Esophagus squamous epithelium (tissue), 5 donors: ENCODE results near the gene PTPRG. TPM values are rescaled to one million over a fixed set of nuclear protein-coding genes. Genes with fewer than 3 reads are reported as not detected.

Source experiments
- DNase-seq: peaks from one replicate; lab custom pipeline; 2025; lab: John Stamatoyannopoulos, UW
- H3K27ac ChIP-seq, 4 donors: fragments of 200-600 bp; sonication (generic); one replicate each; pipeline ENCODE4 v1.5.1; 2016 to 2019; ENCODE audit warnings: mild to moderate bottlenecking in 1 of 4
- H3K27me3 ChIP-seq, 4 donors: fragments of 200-600 bp; sonication (generic); 1 replicate in 3 of 4; 2 replicates in 1 of 4; pipeline versions ENCODE4 v1.5.1 to v1.6.0; 2017 to 2021; ENCODE audit warnings: antibody characterized with exemption in 1 of 4
- H3K36me3 ChIP-seq, 3 donors: fragments of 200-600 bp; sonication (generic); one replicate each; pipeline ENCODE4 v1.5.1; 2016 to 2019
- H3K4me1 ChIP-seq, 3 donors: fragments of 200-600 bp; sonication (generic); one replicate each; pipeline ENCODE4 v1.5.1; 2017 to 2019
- H3K4me3 ChIP-seq, 4 donors: fragments of 200-600 bp; sonication (generic); 1 replicate in 3 of 4; 2 replicates in 1 of 4; pipeline ENCODE4 v1.5.1; 2016 to 2019; ENCODE audit warnings: mild to moderate bottlenecking in 2 of 4, moderate library complexity in 1 of 4
- H3K9me3 ChIP-seq, 3 donors: fragments of 200-600 bp; sonication (generic); one replicate each; pipeline ENCODE4 v1.5.1; 2016 to 2019
- CTCF ChIP-seq, 6 experiments: fragments of 450-650 bp in 4 of 6; fragments of 200-600 bp in 2 of 6; sonication (generic) in 2 of 6; IDR thresholded peaks; one replicate each; pipeline ENCODE4 v1.5.1; 2016 to 2019; ENCODE audit warnings: antibody characterized with exemption in 6 of 6, mild to moderate bottlenecking in 4 of 6, moderate library complexity in 4 of 6
- POLR2A ChIP-seq, 4 donors: fragments of 450-650 bp; IDR thresholded peaks; one replicate each; pipeline ENCODE4 v1.6.1; 2017; ENCODE audit warnings: antibody characterized with exemption in 4 of 4, mild to moderate bottlenecking in 4 of 4, moderate library complexity in 3 of 4
- WGBS, 2 donors: methylation state at CpG; one replicate each; pipeline ENCODE4 v1.1.5; 2018; 5-methylcytosine and 5-hydroxymethylcytosine counted together
- intact Hi-C: fragments of 100-400 bp; cut with DNase I; formaldehyde crosslinking; loops from one replicate; pipeline ENCODE4 v1.15.0; 2022
- total RNA-seq, 4 donors: library from RNA; depleted of rRNA; stranded (reverse); fragments of >200 nt; gene quantifications; one replicate each; pipeline ENCODE4 v1.1.0, GENCODE V29; 2016
- donor health status: DM: yes; HTN: yes; CAD: no.

PTPRG gene
- total RNA-seq, 4 donors from 2014 or later, result 3.7 to 42.2 (median 15.2) TPM

GRCh38 chr3:62189376-62189698 lies 628.0 kb downstream of the PTPRG start:
- intact Hi-C loops, result loop anchor here (10.0 kb wide), 2 partner anchors 335 to 625 kb away; partner anchors contain the start of gene PTPRG
- Histone ChIP-seq H3K36me3 (peaks cover 0 to 4% (median 4%) of the 10 kb centered on the region in 3 donors), H3K27me3 (no peaks in the 10 kb centered on the region), H3K4me1 (peaks cover 0 to 16% (median 2%) of the 10 kb centered on the region in 3 donors), H3K9me3 (no peaks in the 10 kb centered on the region), H3K27ac (no peak overlapping the region), H3K4me3 (no peak overlapping the region)
- no peak for TF ChIP-seq POLR2A (IDR thresholded peaks at IDR 0.05)
- no peak for TF ChIP-seq CTCF (IDR thresholded peaks at IDR 0.05)
- 78 to 83% methylated on average over 7 to 9 of the region's 9 CpGs for WGBS, 2 donors
- no peak for DNase-seq

GRCh38 chr3:62192891-62193290 lies 631.5 kb downstream of the PTPRG start:
- Histone ChIP-seq H3K27ac (no peak overlapping the region), H3K4me1 (peaks cover 0 to 8% (median 2%) of the 10 kb centered on the region in 3 donors), H3K36me3 (peaks cover 0 to 14% (median 4%) of the 10 kb centered on the region in 3 donors), H3K27me3 (no peaks in the 10 kb centered on the region), H3K9me3 (no peaks in the 10 kb centered on the region), H3K4me3 (no peak overlapping the region)
- 83 to 85% methylated on average over 5 of the region's 5 CpGs for whole genome bisulfite sequencing, 2 donors
- intact Hi-C loops, result no loop called here
- TF ChIP-seq POLR2A (IDR thresholded peaks at IDR 0.05) (no peak), CTCF (IDR thresholded peaks at IDR 0.05) (no peak)
- DNase-seq, result no peak

GRCh38 chr3:62193586-62194345 lies 632.4 kb downstream of the PTPRG start:
- Histone ChIP-seq H3K4me1 (peaks cover 0 to 5% (median 0%) of the 10 kb centered on the region in 3 donors), H3K36me3 (peaks cover 0 to 14% (median 4%) of the 10 kb centered on the region in 3 donors), H3K27me3 (no peaks in the 10 kb centered on the region), H3K4me3 (no peak overlapping the region), H3K9me3 (no peaks in the 10 kb centered on the region), H3K27ac (no peak overlapping the region)
- DNase-seq, result no peak
- WGBS, 2 donors, result 84 to 85% methylated on average over 10 of the region's 10 CpGs
- TF ChIP-seq CTCF (IDR thresholded peaks at IDR 0.05), result no peak
- no peak for TF ChIP-seq POLR2A (IDR thresholded peaks at IDR 0.05)
- intact Hi-C loops, result no loop called here

GRCh38 chr3:62197350-62198012 lies 636.1 kb downstream of the PTPRG start:
- WGBS, 2 donors, result 83 to 89% methylated on average over 4 to 5 of the region's 5 CpGs
- no peaks in the 10 kb centered on the region for H3K27me3 ChIP-seq
- no peaks in the 10 kb centered on the region for H3K9me3 ChIP-seq
- intact Hi-C loops, result no loop called here
- H3K4me3 ChIP-seq, result no peak overlapping the region
- DNase-seq, result no peak
- peaks cover 0 to 14% (median 4%) of the 10 kb centered on the region in 3 donors for H3K36me3 ChIP-seq
- TF ChIP-seq CTCF (IDR thresholded peaks at IDR 0.05) (no peak), POLR2A (IDR thresholded peaks at IDR 0.05) (no peak)
- H3K27ac ChIP-seq, result no peak overlapping the region
- no peaks in the 10 kb centered on the region for H3K4me1 ChIP-seq

GRCh38 chr3:62199126-62199525 lies 637.8 kb downstream of the PTPRG start:
- no peak overlapping the region for H3K4me3 ChIP-seq

More at GRCh38 chr3:62199126-62199525, 637.8 kb downstream of the PTPRG start:
- DNase-seq, result no peak
- Histone ChIP-seq H3K36me3 (peaks cover 0 to 24% (median 0%) of the 10 kb centered on the region in 3 donors), H3K27me3 (no peaks in the 10 kb centered on the region), H3K27ac (no peak overlapping the region), H3K4me1 (no peaks in the 10 kb centered on the region), H3K9me3 (no peaks in the 10 kb centered on the region)
- TF ChIP-seq POLR2A (IDR thresholded peaks at IDR 0.05) (no peak), CTCF (IDR thresholded peaks at IDR 0.05) (no peak)
- intact Hi-C loops, result no loop called here
- WGBS, 2 donors, result 74 to 80% methylated on average over 3 of the region's 3 CpGs
